Activated CD4-positive, CD25-positive, alpha-beta regulatory T cell (primary cell): ENCODE results near the gene DLG2.

ENCODE experiments used
- DNase-seq, 4 experiments: peaks; one replicate each; lab custom pipeline; 2025; lab: John Stamatoyannopoulos, UW

The DLG2 gene

DNA sequence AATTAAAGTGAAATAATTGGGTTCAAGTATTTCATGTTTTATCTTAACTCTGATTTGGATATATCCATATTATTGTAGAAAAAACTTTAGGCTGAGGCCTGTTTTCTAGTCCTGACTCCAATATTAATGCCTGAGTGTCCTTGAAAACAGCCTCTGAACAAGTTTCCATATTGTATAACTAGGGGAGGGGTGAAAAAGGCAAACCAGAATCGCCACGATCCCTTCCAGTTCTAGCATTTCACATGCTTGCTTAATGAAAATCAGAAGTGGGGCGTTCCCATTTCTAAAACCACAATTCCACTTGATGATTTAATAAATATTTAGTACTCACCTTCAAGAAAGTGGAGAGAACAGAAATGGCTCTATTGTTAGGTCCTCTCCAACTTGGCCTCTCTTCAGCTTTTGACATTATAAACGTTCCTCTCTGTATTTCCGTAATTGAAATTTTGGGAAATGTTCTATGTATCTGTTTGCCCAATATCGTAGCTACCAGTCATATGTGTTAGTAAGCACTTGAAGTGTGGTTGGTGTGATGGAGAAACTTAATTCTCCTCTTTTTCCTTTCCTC lies 1779.6 kb downstream of the DLG2 start:
- DNase-seq, result no peak

DNA sequence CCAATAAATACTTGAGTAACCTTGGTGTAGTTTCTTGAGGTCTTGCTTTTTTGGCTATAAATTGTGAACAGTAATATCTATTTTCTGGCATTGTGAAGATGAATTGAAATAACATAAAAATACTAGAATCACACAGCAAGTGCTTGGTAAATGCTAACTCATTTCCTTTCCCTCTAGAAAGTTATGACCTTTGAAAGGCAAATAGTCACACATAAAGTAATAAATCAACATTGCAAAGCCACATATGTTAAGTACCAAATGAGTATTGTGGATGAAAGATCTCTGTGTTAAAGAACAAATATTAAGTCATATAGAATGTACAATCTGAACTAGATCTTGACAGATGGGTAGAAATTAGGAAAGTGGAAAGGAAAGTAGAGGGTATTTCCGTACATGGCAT lies 1781.3 kb downstream of the DLG2 start:
- no peak for DNase-seq

DNA sequence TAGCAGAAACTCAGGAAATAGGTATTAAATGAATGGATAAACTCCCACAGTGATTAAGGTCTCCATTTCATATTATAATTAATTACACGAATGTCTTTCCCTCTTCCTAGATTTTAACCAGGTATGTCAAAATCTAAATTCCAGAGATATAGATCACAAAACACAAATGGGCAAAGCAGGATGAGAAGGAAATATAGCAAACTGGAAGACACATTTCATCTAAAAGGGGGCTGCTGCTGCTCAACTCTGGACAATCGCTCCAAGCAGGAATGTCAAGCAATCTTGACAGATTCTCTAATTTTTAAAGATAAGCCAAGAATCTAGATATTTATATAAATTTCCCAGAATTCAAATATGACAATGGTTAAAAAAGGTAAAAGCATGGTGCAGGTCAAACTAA lies 1786.8 kb downstream of the DLG2 start:
- DNase-seq, result no peak

DNA sequence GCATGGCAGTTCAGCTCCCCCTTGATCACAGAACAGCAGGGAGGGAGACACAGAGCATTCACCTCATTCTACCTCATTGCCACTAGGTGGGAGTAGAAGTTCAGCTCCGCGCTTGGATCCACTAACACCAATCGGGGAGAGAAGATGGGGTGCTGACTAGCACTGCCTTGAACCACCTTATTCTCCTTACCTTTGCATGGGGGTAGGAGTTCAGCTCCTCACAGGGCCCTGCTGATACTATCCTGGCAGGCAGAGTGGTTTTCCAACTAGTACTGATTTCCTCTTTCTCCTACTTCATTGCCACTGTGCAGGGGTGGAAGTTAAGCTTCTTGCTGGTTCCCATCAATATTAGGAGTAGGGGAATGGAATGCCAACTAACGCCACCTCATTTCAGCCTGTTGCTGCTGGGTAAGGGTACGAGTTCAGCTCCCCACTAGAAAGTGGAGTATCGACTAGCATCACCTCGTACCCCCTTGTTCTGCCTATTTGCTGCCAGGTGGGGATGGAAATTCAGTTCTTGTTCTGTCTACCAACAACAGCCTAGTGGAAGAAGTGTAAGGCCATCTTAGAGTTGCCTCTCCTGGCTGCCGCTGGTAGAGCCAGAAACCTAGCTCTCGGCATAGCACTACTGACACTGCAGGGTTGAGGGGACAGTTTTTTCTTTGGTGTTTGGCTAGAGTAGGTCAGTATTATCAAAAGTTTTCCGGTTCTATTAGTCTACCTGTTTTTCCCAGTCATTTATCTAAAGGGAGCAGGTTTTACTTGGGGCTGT lies 1790.1 kb downstream of the DLG2 start:
- DNase-seq, result no peak

DNA sequence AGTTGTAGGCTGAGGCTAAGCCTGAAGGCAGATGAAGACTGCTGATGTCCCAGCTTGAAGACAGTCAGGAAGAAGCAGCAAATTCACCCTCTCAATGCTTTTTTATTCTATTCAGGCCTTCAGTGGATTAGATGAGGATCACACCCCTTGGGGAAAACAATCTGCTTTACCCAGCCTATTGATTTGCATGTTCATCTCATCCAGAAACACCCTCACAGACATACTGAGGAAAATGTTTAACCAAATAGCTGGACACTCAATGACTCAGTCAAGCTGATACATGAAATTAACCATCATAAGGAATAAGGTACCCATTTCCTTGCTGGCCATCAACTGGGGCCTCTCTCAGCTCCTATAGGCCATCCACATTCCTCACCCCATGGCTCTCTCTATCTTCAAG lies 1791.1 kb downstream of the DLG2 start:
- no peak for DNase-seq

DNA sequence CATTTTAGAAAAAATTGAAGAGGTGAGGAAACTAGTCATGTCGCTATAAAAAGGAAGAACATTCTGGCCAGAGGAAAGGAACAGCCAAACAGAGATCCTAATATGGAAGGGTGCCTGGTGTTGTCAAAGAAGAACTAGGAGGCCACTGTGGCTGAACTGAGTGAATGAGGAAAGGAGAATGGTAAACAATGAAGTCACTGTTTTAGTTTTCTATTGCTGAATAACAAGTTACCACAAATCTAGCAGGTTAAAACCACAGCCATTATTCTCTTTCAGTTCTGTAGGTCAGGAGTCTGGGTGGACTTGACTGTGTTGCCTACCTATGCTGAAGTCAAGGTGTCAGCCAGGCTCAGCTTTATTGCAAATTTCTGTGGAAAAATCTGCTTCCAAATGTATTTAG lies 1791.7 kb downstream of the DLG2 start:
- DNase-seq, result no peak

DNA sequence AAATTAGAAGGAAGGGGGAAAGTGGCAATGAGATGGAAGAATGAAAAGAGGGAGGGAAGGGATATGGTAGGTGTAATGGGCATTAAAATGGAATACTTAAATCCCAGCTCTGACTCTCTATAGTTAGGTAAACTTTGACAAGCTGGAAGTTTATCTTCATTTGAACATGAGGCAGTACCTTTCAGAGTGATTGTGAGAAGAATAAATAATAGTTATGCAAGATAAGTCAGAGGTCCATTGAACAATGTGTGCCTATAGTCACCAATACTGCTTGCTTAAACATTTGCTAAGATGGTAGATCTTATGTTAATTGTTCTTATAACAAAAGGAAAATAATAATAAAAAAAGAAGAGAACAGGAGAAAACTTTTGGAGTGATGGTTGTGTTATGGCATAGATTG lies 1795.2 kb downstream of the DLG2 start:
- no peak for DNase-seq

DNA sequence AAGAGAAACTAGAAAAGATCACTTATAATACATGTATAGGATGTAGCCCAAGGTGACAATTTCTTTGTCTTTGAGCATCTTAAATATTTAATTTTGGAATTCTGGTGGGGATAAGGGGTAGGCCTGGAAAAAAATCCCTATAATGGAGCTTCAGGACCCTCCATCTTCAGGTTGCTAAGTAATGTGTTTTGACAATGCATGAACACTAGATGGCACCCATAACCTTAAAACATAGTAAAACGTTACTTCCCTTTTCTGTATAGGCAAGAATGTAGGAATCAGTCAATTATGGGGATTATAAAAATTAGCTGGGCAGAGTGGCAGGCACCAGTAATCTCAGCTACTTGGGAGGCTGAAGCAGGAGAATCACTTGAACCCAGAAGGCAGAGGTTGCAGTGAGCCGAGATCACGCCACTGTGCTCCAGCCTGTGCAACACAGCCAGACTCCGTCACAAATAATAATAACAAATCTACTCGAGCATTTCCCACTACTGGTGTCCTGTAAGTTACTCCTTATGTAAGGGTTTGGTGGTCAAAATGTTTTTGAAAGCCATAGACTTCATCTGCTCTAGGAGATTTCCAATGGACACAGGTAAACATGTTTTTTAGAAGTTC lies 1799.1 kb downstream of the DLG2 start:
- DNase-seq, result no peak

DNA sequence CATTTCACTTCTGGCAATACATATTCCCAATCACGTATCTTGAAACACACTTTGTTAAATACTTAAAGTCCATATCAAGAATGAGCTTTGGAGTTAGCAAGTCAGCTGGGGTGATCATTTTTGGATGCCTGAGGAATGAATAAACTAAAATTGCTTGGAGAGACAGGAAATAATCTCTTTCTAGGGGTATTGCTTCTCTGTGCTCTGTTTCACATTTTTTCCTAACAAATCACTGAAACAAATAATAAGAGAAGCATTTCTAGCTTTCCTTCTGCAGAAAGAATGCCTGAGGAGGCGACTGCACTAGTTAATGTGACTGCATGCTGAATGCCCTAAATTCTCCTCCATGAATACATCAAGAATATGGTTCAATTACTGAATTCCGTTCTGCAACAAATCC lies 1799.6 kb downstream of the DLG2 start:
- no peak for DNase-seq

DNA sequence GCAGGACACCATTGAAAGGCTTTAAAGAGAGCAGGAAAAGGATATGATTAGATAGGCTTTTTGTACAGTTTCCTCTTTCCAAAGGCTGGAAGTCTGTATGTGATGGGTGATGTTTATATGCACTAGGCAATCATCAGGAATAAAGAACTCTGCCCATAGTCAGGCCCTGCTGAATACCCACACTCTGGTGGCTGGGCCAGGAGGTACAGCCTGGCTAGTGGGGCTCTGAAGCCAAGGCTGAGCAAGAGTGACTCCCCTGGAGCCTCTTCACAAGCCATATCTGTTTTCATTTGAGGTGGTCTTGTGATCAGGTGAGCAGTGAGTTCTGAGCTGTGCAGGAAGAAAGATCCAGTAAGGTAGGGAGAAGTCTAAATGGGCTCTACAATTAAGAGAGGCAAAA lies 1801.1 kb downstream of the DLG2 start:
- no peak for DNase-seq

DNA sequence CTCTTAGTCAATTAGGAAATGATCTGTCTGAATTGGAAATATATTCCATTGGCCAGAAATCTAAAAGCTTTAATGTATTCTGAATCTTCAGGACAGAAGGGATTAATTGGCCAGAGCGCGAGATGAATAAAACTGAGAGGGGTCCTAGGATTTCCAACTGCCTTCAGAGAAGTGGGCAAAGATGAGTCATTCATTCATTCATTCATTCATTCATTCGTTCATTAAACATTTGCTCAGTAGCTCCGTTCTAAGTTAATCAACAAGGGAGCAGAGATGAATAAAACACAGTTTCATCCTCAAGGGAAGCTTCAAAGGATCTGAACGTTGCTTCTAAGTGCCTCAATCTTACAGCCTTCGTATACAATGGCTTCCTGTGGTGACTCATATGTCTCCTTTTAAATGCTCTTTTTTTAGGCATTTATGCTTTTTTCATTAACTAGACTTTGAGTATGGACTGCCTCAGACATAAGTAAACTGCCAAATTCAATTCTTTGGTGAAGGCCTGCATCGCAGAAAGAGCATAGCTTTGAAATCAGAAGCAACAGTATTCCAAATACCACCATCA lies 1803.6 kb downstream of the DLG2 start:
- no peak for DNase-seq

DNA sequence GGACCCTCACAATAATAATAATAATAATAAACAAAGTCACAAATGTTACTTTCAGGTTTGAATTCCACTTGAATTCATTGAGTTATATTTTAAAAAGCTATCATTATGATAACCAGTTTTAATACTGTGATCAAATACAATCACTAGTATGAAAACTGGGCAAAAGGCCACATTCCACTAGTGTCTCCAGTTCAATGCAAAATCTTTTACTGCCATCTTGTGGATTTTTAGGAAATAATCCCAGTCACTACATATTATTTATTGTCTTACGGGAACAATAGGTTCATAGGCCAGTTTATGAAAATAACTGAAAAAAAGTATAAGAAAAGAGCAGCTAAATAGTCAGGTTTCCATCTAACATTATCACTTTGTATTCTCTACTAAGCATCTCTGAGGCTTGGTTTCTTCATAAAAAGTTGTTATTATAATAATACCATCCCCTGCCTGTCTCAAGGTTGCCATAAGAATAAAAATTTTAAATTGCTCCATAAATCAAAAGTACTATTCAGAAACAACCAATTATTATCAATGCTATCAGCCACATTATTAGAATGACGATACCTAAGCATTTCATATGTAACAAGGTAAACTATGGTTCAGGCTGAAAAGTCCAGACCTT lies 1807.1 kb downstream of the DLG2 start:
- no peak for DNase-seq

DNA sequence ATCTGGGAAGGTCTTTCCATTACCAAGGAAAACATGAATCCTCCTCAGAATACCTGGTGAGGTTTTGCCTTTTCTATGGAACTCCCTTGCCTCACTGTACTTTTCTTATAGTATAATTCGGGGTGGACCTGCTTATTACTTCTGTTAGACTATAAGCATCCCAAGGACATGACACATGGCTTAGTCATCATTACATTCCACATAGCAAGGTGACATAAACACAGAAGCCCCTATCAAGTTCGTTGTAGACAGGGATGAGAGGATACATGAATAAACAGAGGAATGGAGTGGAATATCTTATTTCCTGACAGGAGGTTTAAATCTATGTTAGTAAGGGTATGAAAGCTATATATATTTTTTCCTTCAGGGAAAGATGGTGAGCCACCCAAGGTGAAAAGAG lies 1808.8 kb downstream of the DLG2 start:
- DNase-seq, result no peak

DNA sequence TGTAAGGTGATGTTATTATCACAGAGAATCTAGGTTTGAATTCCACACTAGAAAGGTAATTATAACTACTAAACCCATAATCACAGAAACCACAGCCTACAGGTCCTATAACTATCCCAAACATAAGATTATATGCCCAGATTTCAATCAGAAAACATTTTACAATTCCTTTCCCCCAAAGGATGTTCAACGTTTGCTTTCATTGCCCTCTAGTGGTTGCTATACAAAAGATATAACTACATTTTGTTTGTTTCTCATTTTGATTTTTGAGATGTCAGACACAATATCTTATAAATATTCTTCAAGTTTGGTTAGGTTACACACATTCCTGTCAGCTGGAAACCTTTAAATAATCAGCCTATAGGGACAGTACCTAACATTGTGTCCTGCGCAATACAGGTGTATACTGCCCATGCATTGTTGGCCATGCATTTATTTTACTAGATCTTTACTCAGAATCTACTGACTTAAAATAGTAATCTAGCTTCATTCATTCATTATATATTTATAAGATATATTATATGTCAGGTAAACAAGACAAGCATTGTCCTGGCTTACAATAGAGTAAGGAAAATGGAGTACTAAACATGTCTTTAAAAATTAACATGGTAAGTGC lies 1810.5 kb downstream of the DLG2 start:
- DNase-seq, result no peak

DNA sequence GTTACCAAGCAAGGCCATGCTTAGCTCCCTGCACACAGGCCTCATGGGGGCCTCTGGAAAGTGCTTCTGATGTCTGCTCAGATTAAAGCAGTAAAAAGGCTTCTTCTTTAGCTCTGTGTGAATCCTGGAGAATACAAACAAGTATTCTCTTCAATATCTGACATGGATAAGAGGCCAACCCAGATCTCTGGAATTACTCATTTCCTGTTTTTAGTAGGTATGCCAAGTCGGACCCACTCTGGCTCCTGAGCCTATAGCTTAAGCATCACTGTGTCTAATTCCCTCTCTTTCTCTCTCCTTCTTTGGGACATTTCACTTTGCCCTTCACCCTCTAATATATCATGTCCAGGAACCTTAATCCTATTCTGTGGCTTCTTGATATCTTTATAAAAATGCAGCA lies 1811.4 kb downstream of the DLG2 start:
- DNase-seq, result no peak

DNA sequence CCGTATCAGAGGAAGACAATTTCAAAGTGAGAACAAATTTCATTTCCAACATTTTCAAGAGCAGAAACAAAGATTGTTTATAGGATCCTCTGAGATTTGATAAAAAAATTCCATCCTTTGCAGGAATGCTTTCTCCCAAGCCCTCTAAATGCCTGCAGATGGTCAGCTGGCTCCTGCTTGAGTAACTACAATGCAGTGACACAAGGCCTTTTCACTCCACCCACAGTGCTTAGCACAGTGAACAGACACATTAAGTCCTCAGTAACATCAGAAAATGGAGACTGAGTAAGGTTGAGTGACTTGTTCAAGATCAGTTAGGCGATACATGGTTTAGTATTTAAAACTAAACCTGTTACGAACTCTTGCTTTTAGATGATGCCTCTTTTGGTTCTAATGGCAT lies 1813.8 kb downstream of the DLG2 start:
- no peak for DNase-seq

DNA sequence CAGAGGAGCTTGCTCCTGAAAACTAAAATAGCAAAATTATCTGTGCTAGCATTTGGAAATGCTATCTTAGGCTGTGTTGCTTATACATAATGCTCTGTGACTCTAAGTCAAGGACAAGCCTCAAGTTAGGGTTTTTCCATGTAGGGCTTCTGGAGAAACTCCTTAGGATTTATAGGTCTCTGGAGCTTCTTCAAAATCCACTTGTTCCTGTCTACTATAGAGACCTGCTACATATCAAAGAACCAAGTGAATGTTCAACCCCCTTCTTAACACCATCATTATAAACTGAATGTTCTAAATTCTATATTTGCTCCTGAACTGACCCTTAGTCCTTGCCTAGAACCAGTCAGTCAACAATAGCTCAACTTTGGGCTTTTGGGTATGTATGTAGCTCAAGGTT lies 1817.9 kb downstream of the DLG2 start:
- DNase-seq, result no peak

DNA sequence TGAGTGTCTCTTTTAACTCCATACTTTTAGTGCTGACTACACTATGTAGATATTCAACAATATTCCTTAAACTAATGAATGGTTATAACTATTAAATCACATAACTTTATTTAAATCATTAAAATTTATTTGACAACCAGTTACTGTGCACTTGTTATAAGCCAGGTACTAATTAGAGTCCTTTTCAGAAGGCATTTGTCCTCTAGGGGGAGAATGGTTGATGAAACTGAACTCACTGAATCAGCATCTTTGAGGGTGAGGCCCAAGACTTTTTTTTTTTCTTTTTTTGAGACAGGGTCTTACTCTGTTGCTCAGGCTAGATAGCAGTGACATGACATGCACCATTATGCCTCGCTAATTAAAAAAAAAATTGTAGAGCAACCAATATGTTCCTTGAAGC lies 1825.3 kb downstream of the DLG2 start:
- no peak for DNase-seq

DNA sequence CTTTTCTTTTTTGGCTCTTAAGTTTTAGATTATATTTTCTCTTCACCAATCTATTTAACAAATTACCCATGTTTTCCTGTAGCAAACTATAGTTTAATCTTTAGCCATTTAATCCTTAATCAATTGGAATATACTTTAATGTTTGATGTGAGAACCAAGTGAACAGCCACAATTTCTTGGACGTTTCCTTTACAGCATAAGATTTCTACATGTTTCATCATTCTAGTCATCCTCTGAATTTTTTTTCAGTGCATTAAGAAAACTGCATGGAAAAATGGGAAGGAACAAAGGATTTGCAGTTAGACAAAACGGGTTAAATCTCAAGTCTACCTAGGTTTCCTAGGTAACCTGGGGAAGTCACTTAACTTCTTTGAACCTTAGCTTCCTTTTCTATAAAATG lies 1833.8 kb downstream of the DLG2 start:
- no peak for DNase-seq

DNA sequence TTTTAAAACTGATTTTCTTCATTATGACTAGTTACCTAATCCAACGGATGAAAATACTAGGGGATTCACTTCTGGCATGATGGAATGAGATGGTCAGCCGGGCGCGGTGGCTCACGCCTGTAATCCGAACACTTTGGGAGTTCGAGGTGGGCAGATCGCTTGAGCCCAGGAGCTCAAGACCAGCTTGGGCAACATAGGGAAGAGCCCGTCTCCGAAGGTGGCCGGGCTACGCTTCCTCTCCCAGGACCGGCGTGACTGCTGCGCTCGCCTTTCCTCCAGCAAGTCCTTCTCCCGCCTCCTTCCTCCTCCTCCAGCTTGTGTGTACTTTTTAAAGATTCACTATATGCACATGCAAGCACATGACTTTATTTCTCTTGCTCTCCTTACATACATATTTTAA lies 1835.6 kb downstream of the DLG2 start:
- no peak for DNase-seq

DNA sequence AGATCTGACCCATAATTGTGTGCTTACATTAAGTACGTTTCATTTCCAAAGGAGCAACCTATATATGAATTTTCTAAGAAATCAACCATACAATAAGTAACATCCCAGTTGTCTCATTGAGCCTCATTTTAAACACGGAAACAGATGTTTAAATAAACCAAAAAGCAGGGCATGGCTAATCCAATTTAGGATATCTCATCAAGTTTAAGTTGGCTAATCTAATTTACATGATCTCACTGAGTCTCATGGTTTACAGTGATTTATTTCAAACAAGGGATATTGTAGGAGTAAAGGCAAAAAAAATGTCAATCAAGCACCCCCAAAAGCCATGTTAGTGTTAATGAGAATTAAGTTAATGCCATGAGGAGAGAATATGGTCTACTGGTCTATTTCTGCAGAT lies 1841.2 kb downstream of the DLG2 start:
- no peak for DNase-seq

DNA sequence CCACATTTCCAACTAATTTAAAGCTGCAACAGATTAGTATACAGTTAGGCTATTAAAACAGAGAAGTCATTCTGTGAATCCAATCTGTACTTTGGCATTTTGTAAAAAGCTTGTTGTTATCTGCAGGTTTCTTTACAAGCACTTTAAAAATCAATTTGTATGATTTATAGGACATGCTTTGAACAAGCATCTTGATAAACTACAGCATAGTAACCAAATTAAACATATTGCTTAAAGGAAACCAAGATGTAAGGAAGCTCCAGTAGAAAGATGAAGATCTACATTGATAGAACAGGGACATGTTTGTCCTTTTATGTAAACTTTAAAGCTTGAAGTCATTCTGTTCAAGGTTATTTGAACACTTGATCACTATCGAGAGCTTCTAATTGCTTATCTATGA lies 1842.7 kb downstream of the DLG2 start:
- no peak for DNase-seq

DNA sequence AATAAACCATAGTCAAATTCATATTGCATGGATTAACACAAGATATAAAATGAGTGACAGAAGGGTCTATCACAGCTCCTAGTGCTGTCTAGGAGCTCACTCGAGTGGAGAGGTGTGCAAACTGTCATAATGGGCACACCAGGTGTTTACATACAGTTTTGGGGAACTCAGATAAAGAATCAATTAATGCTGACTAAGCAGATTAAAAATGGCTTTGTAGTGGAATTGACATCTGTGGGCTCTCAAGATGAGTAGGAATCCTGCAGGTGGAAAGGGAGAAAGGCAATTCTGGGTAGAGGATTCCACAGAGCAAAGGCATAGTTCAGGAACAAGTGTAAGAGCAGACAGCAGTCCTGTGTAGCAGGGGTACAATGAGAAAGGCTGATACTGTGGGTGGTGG lies 1844.8 kb downstream of the DLG2 start:
- no peak for DNase-seq
